H1 (cell line): ENCODE results near the gene GNAI1. TPM values are rescaled to one million over a fixed set of nuclear protein-coding genes. Genes with fewer than 3 reads are reported as not detected.

Experiments
- GABPA ChIP-seq: IDR thresholded peaks from 2 replicates; pipeline ENCODE4 v1.6.1; 2011; ENCODE audit warnings: mild to moderate bottlenecking, low read length, moderate library complexity, borderline replicate concordance; ENCODE audit not compliant: insufficient read depth
- HDAC2 ChIP-seq, 2 experiments: fragments of 300-600 bp in 1 of 2; sonication (generic) in 1 of 2; IDR thresholded peaks; 2 replicates each; pipeline ENCODE4 v1.6.1; 2011 to 2012; ENCODE audit warnings: low read depth in 2 of 2, low read length in 2 of 2, mild to moderate bottlenecking in 2 of 2, moderate library complexity in 2 of 2, borderline replicate concordance in 1 of 2, inconsistent platforms in 1 of 2
- polyA plus RNA-seq, 7 experiments: library from polyadenylated mRNA; depleted of rRNA in 3 of 7; stranded (reverse) in 5 of 7; unstranded in 2 of 7; fragments of >200 nt in 5 of 7; fragments of 200-250 nt in 2 of 7; gene quantifications; 1 replicate in 5 of 7; 2 replicates in 1 of 7; 4 replicates in 1 of 7; pipeline versions ENCODE4 v1.2.1 to v1.2.3, GENCODE V29; 2011 to 2013; ENCODE audit warnings: missing spikeins in 2 of 7, mixed read lengths in 2 of 7
- total RNA-seq: library from RNA; stranded (reverse); fragmentation: NEBNext Ultra II Directional; extraction: Animal tissue kit (Norgen Biotek cat#: 25700); gene quantifications from 2 replicates; pipeline ENCODE4 v1.2.1, GENCODE V29; 2021

The GNAI1 gene
- total and polyA plus RNA-seq, 2 of the 8 experiments (the other 6 are each of a cell fraction or from before 2014, with no cell fraction given): 8.0 to 29.5 TPM

DNA sequence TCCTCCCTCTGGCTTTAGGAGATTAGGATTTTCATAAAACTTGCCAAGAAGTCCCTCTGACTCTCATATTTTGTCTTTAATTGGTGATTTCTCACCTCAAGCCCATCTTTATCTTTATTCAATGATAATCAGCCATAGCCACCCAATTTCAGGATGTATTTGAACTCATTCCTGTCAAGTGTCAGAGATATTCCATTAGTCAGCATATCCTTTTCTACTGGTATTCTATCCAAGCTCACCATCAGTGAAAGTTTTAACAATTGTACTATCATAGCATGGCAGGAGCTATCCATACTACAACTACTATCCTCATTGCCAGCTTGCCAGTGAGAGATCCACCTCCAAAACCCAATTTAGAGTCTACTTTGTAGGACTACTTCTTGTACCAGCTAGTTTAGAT, 114.6 kb downstream of the GNAI1 start (continued):
- TF ChIP-seq HDAC2 (IDR thresholded peaks at IDR 0.05; ENCODE audit: borderline replicate concordance in 1 of 2, low read depth in 2 of 2, low read length in 2 of 2) (no peak), GABPA (no peak)
